HFFc6 (cell line): ENCODE results near the gene FBXL16. TPM values are rescaled to one million over a fixed set of nuclear protein-coding genes. Genes with fewer than 3 reads are reported as not detected.
"Not testable (repeated sequence)": the region's sequence is repeated elsewhere in the genome, so short reads cannot be mapped to it uniquely, and the experiment has no call there.

ENCODE experiments used
- DNase-seq: peaks from one replicate; pipeline ENCODE4 v3.0.0-alpha.2; 2018
- H3K27ac Mint-ChIP-seq: 2 replicates; pipeline ENCODE4 v1.8.0; 2020; ENCODE audit warnings: mild to moderate bottlenecking, mixed read lengths
- H3K27me3 Mint-ChIP-seq: 2 replicates; pipeline ENCODE4 v1.8.0; 2021; ENCODE audit warnings: mild to moderate bottlenecking, moderate library complexity, mixed read lengths; ENCODE audit not compliant: insufficient read depth
- H3K36me3 Mint-ChIP-seq: 2 replicates; pipeline ENCODE4 v1.8.0; 2021; ENCODE audit warnings: low read depth, mixed read lengths
- H3K4me1 Mint-ChIP-seq: 2 replicates; pipeline ENCODE4 v1.8.0; 2020; ENCODE audit warnings: low read depth, mixed read lengths
- H3K4me3 Mint-ChIP-seq: 2 replicates; pipeline ENCODE4 v1.8.0; 2020; ENCODE audit warnings: mild to moderate bottlenecking, moderate library complexity, mixed read lengths
- H3K9me3 Mint-ChIP-seq: 2 replicates; pipeline ENCODE4 v1.8.0; 2020; ENCODE audit warnings: mild to moderate bottlenecking, mixed read lengths
- CTCF ChIP-seq: fragments of 200-600 bp; sonication (generic); IDR thresholded peaks from 2 replicates; pipeline ENCODE4 v1.5.0; 2021; ENCODE audit warnings: antibody characterized with exemption, mild to moderate bottlenecking
- long read RNA-seq: library from polyadenylated mRNA; unstranded; transcript quantifications from one replicate; pipeline ENCODE4 v2.0.0, GENCODE V29; 2019
- total RNA-seq, 6 experiments: library from RNA; stranded (reverse); fragmentation: NEBNext Ultra II Directional; extraction: Animal tissue kit (Norgen Biotek cat#: 25700); gene quantifications; 2 replicates in 1 of 6; 3 replicates in 5 of 6; pipeline ENCODE4 v1.2.3, GENCODE V29; 2021

FBXL16 gene
- under 1 TPM in 1 of 6 experiments, not detected in 5; 0.05 TPM for total RNA-seq
- long read RNA-seq = 0 reads

DNA sequence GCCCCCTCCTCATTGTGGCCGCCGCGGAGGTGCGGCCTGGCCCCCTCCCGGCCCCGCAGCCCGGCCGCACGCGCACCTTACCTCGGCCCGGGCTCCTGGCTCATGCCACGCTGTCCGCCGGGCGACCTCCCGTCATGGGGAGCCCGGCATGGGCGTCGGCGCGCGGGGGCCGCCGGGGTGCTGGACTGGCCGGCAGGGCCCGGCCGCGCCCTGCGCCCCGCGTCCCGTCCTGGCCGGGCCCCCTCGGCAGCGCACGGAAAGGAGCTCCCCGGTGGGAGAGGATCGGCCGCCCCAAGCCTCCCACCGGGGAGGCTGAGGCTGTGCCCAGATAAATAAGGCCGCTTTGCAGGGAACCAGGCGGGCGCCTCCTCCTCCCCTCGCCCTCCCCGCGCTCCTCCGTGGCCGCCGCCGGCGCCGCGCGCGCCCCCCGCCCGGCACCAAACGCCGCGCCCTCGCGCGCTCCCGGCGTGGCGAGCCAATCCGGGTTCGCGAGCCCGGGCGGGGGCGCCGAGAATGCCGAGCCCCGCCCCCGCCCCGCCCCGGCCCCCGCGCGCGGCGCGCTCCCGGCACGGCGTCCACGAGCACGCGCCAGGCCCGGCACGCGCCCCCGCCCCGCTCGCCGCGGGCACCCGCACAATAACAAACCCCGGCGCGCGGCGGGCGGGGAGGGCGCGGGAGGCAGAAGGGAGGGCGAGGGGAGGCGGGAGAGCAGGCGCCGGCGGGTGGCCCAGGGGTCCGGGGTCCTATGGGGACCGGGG lies at the start of gene FBXL16:
FBXL16 (minus strand) TSS at position 371 of the 758 bp plus-strand sequence. CDS start 8,396 bp downstream, outside the sequence.
- Mint-ChIP-seq H3K27ac (no peak within 1 kb of the TSS), H3K27me3 (peaks cover 38% of the 10 kb centered on the region), H3K36me3 (no peaks in the 10 kb centered on the region), H3K4me1 (peaks cover 5% of the 10 kb centered on the region; the same call in 1 of the 2 replicates), H3K9me3 (no peaks in the 10 kb centered on the region), H3K4me3 (no peak within 1 kb of the TSS)
- DNase-seq = no peak
- no peak for TF ChIP-seq CTCF

GRCh38 chr16:754656-755055 lies 49.1 kb upstream of the FBXL16 start:
- no peak for TF ChIP-seq CTCF
- Mint-ChIP-seq H3K27me3 (peaks cover 14% of the 10 kb centered on the region), H3K4me1 (no peaks in the 10 kb centered on the region; the same call in 1 of the 2 replicates), H3K9me3 (no peaks in the 10 kb centered on the region), H3K36me3 (peaks cover 5% of the 10 kb centered on the region; the same call in 1 of the 2 replicates), H3K4me3 (no peak overlapping the region), H3K27ac (no peak overlapping the region)
- DNase-seq = no peak

GRCh38 chr16:754121-754607 lies 48.6 kb upstream of the FBXL16 start:
- H3K36me3 Mint-ChIP-seq, H3K4me3 Mint-ChIP-seq, H3K9me3 Mint-ChIP-seq, DNase-seq, H3K4me1 Mint-ChIP-seq, H3K27ac Mint-ChIP-seq: not testable (repeated sequence)
- H3K27me3 Mint-ChIP-seq = peaks cover 12% of the 10 kb centered on the region

- peaks cover 5% of the 10 kb centered on the region; the same call in 1 of the 2 replicates for H3K36me3 Mint-ChIP-seq
- no peak for TF ChIP-seq CTCF
- H3K4me3 Mint-ChIP-seq = no peak overlapping the region
- no peak overlapping the region for H3K27ac Mint-ChIP-seq
- DNase-seq = no peak
- H3K27me3 Mint-ChIP-seq = peaks cover 12% of the 10 kb centered on the region
- H3K9me3 Mint-ChIP-seq = no peaks in the 10 kb centered on the region
- H3K4me1 Mint-ChIP-seq = peaks cover 6% of the 10 kb centered on the region; the same call in 1 of the 2 replicates
These were observed 46.4 kb upstream of the FBXL16 start for GRCh38 chr16:752007-752312.

- H3K4me3 Mint-ChIP-seq = no peak overlapping the region
- peaks cover 12% of the 10 kb centered on the region for H3K27me3 Mint-ChIP-seq
These were observed 45.8 kb upstream of the FBXL16 start for GRCh38 chr16:751152-752006.

More at GRCh38 chr16:751152-752006, 45.8 kb upstream of the FBXL16 start:
- peaks cover 2% of the 10 kb centered on the region; the same call in 1 of the 2 replicates for H3K36me3 Mint-ChIP-seq
- DNase-seq = no peak
- no peak overlapping the region for H3K27ac Mint-ChIP-seq
- no peak for TF ChIP-seq CTCF
- no peaks in the 10 kb centered on the region for H3K9me3 Mint-ChIP-seq
- H3K4me1 Mint-ChIP-seq = peaks cover 6% of the 10 kb centered on the region; the same call in 1 of the 2 replicates
